ENCODE results near the gene OR6B2. TPM values are rescaled to one million over a fixed set of nuclear protein-coding genes. Genes with fewer than 3 reads are reported as not detected.
"Not testable (repeated sequence)": the region's sequence is repeated elsewhere in the genome, so short reads cannot be mapped to it uniquely, and the experiment has no call there.

The OR6B2 gene
- polyA plus RNA-seq (2012; ENCODE audit: insufficient read depth, insufficient read length): not detected

GRCh38 chr2:240030379-240031094 is at the start of gene OR6B2:
Gene OR6B2, minus strand, starts transcription at chr2:240030429. Its CDS starts 0 bp downstream, at chr2:240030429.
- DNase-seq (ENCODE audit: low read depth, low spot score): no peak
- H3K4me3 ChIP-seq (ENCODE audit: low read length): no peak within 1 kb of the TSS

GRCh38 chr2:240078631-240079030 is 48.4 kb upstream of the OR6B2 start:
- H3K4me3 ChIP-seq (ENCODE audit: low read length): no peak overlapping the region
- DNase-seq (ENCODE audit: low read depth, low spot score): no peak

- no peak overlapping the region for H3K4me3 ChIP-seq (ENCODE audit: low read length)
- DNase-seq (ENCODE audit: low read depth, low spot score): no peak
These were observed 47.2 kb upstream of the OR6B2 start for GRCh38 chr2:240077442-240077841.

GRCh38 chr2:240074545-240074944 is 44.3 kb upstream of the OR6B2 start:
- no peak for DNase-seq (ENCODE audit: low read depth, low spot score)
- H3K4me3 ChIP-seq (ENCODE audit: low read length): no peak overlapping the region

GRCh38 chr2:240070907-240071306 is 40.7 kb upstream of the OR6B2 start:
- DNase-seq (ENCODE audit: low read depth, low spot score): no peak
- H3K4me3 ChIP-seq (ENCODE audit: low read length): no peak overlapping the region

GRCh38 chr2:240069829-240070228 is 39.6 kb upstream of the OR6B2 start:
- H3K4me3 ChIP-seq (ENCODE audit: low read length): no peak overlapping the region
- no peak for DNase-seq (ENCODE audit: low read depth, low spot score)

DNA sequence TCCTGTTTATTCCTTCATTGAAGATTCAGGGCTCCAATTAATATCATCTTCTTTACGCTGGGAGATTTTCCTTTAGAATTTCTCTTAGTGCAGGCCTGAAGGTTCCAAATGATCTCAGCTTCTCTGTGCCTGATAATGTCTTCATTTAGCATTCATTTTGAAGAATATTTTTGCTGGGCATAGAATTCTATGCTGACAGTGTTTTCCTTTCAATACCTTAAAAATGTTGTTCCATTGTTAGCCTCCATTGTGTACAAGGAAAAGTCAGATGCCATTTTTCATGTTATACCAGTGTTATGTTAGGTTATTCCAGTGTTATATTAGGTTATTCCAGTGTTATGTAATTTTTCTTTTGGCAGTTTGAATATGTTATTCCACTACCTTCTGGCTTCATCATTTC is 38.0 kb upstream of the OR6B2 start:
- H3K4me3 ChIP-seq (ENCODE audit: low read length): no peak overlapping the region
- no peak for DNase-seq (ENCODE audit: low read depth, low spot score)

- no peak for DNase-seq (ENCODE audit: low read depth, low spot score)
- no peak overlapping the region for H3K4me3 ChIP-seq (ENCODE audit: low read length)
These were observed 36.3 kb upstream of the OR6B2 start for GRCh38 chr2:240066489-240066888.

- no peak for DNase-seq (ENCODE audit: low read depth, low spot score)
- no peak overlapping the region for H3K4me3 ChIP-seq (ENCODE audit: low read length)
These were observed 34.7 kb upstream of the OR6B2 start for GRCh38 chr2:240064898-240065297.

- peak; percentile 49 for DNase-seq (ENCODE audit: low read depth, low spot score)
These were observed 30.9 kb upstream of the OR6B2 start for GRCh38 chr2:240060977-240061591.

DNA sequence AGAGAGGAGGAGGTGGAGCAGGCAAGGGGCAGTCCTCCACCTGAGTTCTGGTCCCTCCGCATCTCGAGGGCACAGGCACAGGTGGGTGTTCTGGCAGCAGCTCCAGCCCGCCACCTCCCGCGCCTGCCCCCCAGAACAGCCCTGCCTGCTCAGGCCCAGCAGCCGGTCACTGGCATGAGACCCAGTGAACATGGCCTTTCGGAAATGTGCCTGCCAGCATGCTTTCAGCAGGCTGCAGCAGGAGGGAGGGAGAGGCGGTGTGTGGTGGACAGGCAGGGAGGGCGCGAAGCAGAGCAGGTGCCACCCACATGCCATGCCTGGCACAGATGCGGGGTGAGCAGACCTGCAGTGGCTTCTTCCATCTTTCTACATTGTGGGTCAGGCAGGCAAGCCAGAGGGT is 26.4 kb upstream of the OR6B2 start:
- no peak for DNase-seq (ENCODE audit: low read depth, low spot score)
- H3K4me3 ChIP-seq (ENCODE audit: low read length): no peak overlapping the region

More at GRCh38 chr2:240060977-240061591, 30.9 kb upstream of the OR6B2 start:
- no peak overlapping the region for H3K4me3 ChIP-seq (ENCODE audit: low read length)

- no peak overlapping the region for H3K4me3 ChIP-seq (ENCODE audit: low read length)
- no peak for DNase-seq (ENCODE audit: low read depth, low spot score)
These were observed 25.1 kb upstream of the OR6B2 start for GRCh38 chr2:240055177-240055917.

GRCh38 chr2:240053173-240054155 is 23.2 kb upstream of the OR6B2 start, which contains the start of gene OR6B3:
Gene OR6B3, minus strand, starts transcription at chr2:240053521.
- no peak for DNase-seq (ENCODE audit: low read depth, low spot score)
- H3K4me3 ChIP-seq (ENCODE audit: low read length): no peak within 1 kb of the TSS

GRCh38 chr2:240052524-240052923 is 22.3 kb upstream of the OR6B2 start:
- DNase-seq (ENCODE audit: low read depth, low spot score): no peak
- H3K4me3 ChIP-seq (ENCODE audit: low read length): no peak overlapping the region

DNA sequence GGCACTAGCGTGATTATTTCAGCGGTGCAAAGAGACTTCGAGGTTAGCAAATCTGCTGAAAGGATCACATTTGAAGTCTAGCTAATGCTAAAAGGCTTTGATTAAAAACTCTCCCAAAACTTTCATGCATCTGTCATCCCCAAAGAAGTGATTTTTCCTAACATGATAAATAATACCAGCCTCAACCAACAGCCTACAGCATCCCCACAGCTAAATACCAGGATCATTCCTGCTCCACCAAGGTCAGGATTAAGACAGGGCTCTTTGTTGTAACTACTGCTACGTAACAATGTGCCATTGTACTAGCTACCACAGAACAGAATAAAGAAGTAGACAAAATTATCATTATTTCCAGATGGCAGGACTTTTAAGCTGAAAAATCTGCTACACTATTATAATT is 21.5 kb upstream of the OR6B2 start:
- DNase-seq (ENCODE audit: low read depth, low spot score): no peak
- no peak overlapping the region for H3K4me3 ChIP-seq (ENCODE audit: low read length)

GRCh38 chr2:240050278-240050677 is 20.0 kb upstream of the OR6B2 start:
- H3K4me3 ChIP-seq (ENCODE audit: low read length): no peak overlapping the region
- no peak for DNase-seq (ENCODE audit: low read depth, low spot score)

- DNase-seq (ENCODE audit: low read depth, low spot score): no peak
- H3K4me3 ChIP-seq (ENCODE audit: low read length): no peak overlapping the region
These were observed 18.0 kb upstream of the OR6B2 start for GRCh38 chr2:240048237-240048636.

DNA sequence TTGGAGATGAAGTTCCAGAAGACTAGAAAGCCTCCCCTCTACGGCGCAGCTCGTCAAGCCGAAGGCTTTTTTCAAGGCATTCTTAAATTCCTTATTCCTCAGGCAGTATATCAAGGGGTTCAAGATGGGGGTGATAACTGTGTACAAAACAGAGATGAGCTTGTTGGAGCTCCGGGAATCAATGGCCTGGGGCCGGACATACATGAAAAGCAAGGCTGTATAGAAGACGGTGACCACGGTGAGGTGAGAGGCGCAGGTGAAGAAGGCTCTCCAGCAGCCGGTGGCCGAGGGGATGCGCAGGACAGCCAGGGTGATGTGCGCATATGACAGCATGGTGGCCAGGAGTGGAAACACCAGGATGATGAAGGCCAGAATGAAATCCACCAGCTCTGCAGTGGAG is 14.9 kb upstream of the OR6B2 start:
- no peak overlapping the region for H3K4me3 ChIP-seq (ENCODE audit: low read length)
- no peak for DNase-seq (ENCODE audit: low read depth, low spot score)

- H3K4me3 ChIP-seq (ENCODE audit: low read length); DNase-seq (ENCODE audit: low read depth, low spot score): not testable (repeated sequence)
These were observed 13.9 kb upstream of the OR6B2 start for GRCh38 chr2:240044096-240044495.
